Left forelimb (tissue), 1 donor: ENCODE results near the gene EHD4.
A peak's percentile ranks its signal among the peaks of the same experiment; 100 is the strongest.

ENCODE experiments used
- DNase-seq: peaks from one replicate; pipeline ENCODE4 v3.0.0-alpha.2; 2018; ENCODE audit warnings: low spot score

Gene EHD4

GRCh38 chr15:41980654-41981323 is 8.4 kb upstream of the EHD4 start:
- peak; percentile 31 for DNase-seq

- peak; percentile 40 for DNase-seq
Observed at GRCh38 chr15:41979493-41980266, 7.3 kb upstream of the EHD4 start.

- no peak for DNase-seq
Observed at GRCh38 chr15:41978534-41978933, 6.2 kb upstream of the EHD4 start.

- DNase-seq, result no peak
Observed at GRCh38 chr15:41977757-41978383, 5.5 kb upstream of the EHD4 start.

GRCh38 chr15:41975669-41976068 is 3.3 kb upstream of the EHD4 start:
- DNase-seq, result no peak

GRCh38 chr15:41974041-41974440 is 1.7 kb upstream of the EHD4 start:
- no peak for DNase-seq

GRCh38 chr15:41971895-41972252 is 483 bp downstream of the EHD4 start:
- peak; percentile 72 for DNase-seq

- DNase-seq, result no peak
Observed at GRCh38 chr15:41971089-41971894, 1.1 kb downstream of the EHD4 start.

- no peak for DNase-seq
Observed at GRCh38 chr15:41970456-41970855, 1.9 kb downstream of the EHD4 start.

- peak; percentile 11 for DNase-seq
Observed at GRCh38 chr15:41969851-41970431, 2.4 kb downstream of the EHD4 start.

- DNase-seq, result no peak
Observed at GRCh38 chr15:41968701-41969100, 3.7 kb downstream of the EHD4 start.

- DNase-seq, result peak; percentile 56
Observed at GRCh38 chr15:41967506-41968206, 4.7 kb downstream of the EHD4 start.

- DNase-seq, result peak; percentile 8
Observed at GRCh38 chr15:41966920-41967465, 5.4 kb downstream of the EHD4 start.

- DNase-seq, result no peak
Observed at GRCh38 chr15:41966414-41966812, 5.9 kb downstream of the EHD4 start.

GRCh38 chr15:41965441-41966413 is 6.6 kb downstream of the EHD4 start:
- peak; percentile 52 for DNase-seq

- no peak for DNase-seq
Observed at GRCh38 chr15:41961595-41962202, 10.7 kb downstream of the EHD4 start.

GRCh38 chr15:41961001-41961518 is 11.3 kb downstream of the EHD4 start:
- no peak for DNase-seq

- no peak for DNase-seq
Observed at GRCh38 chr15:41958002-41958420, 14.3 kb downstream of the EHD4 start.
